OCI-LY3 (cell line): ENCODE results near the gene SAMD11.

Source experiments
- H2AFZ ChIP-seq: fragments of 200-600, 300-600 bp; shearing (Covaris generic); 2 replicates; pipeline ENCODE4 v1.6.0; 2014; ENCODE audit warnings: antibody characterized with exemption, low read depth, low read length
- H3K27ac ChIP-seq: fragments of 200-600, 300-600 bp; sonication (generic); 2 replicates; pipeline ENCODE4 v1.5.1; 2014; ENCODE audit warnings: mild to moderate bottlenecking, low read length, moderate library complexity, mixed read lengths
- H3K27me3 ChIP-seq: fragments of 200-600, 300-600 bp; sonication (generic); 2 replicates; pipeline ENCODE4 v1.6.1; 2014; ENCODE audit warnings: low read depth, low read length, mixed read lengths
- H3K36me3 ChIP-seq: fragments of 200-600, 300-600 bp; sonication (generic); replicated peaks from 2 replicates; pipeline ENCODE3; 2014; ENCODE audit warnings: low read depth, low read length, mixed read lengths
- H3K4me1 ChIP-seq: fragments of 300-600, 200-600 bp; sonication (generic); 2 replicates; pipeline ENCODE4 v1.6.1; 2014; ENCODE audit warnings: low read length, mixed read lengths
- H3K4me2 ChIP-seq: fragments of 200-600, 300-600 bp; sonication (generic); 2 replicates; pipeline ENCODE4 v1.6.1; 2014; ENCODE audit warnings: low read length, mixed read lengths
- H3K4me3 ChIP-seq: fragments of 300-600, 200-600 bp; sonication (generic); 2 replicates; pipeline ENCODE4 v1.5.1; 2014; ENCODE audit warnings: antibody characterized with exemption, mild to moderate bottlenecking, low read length, moderate library complexity
- H3K79me2 ChIP-seq: fragments of 300-600, 200-600 bp; shearing (Covaris generic); 2 replicates; pipeline ENCODE4 v1.6.1; 2014; ENCODE audit warnings: mild to moderate bottlenecking, low read length, mixed read lengths
- H3K9ac ChIP-seq: fragments of 300-600, 200-600 bp; shearing (Covaris generic); 2 replicates; pipeline ENCODE4 v1.6.0; 2014; ENCODE audit warnings: mild to moderate bottlenecking, low read length, moderate library complexity
- H3K9me3 ChIP-seq: fragments of 200-600, 300-600 bp; shearing (Covaris generic); 2 replicates; pipeline ENCODE4 v1.6.1; 2014; ENCODE audit warnings: low read length, mixed read lengths; ENCODE audit not compliant: insufficient read depth
- H4K20me1 ChIP-seq: fragments of 200-600, 300-600 bp; sonication (generic); 2 replicates; pipeline ENCODE4 v1.6.1; 2016; ENCODE audit warnings: low read length, mixed read lengths; ENCODE audit not compliant: insufficient read depth
- EZH2phosphoT487 ChIP-seq: fragments of 200-600 bp; shearing (Covaris generic); IDR thresholded peaks from 2 replicates; pipeline ENCODE4 v1.6.1; 2018; ENCODE audit warnings: antibody characterized with exemption, mixed run types, low read depth
- TF ChIP-seq, protein P1 (sequence below): fragments of 200-600, 300-600 bp; sonication (generic); IDR thresholded peaks from 2 replicates; pipeline ENCODE4 v1.5.1; 2014; ENCODE audit warnings: antibody characterized with exemption, low read length, low read depth

Gene SAMD11

DNA sequence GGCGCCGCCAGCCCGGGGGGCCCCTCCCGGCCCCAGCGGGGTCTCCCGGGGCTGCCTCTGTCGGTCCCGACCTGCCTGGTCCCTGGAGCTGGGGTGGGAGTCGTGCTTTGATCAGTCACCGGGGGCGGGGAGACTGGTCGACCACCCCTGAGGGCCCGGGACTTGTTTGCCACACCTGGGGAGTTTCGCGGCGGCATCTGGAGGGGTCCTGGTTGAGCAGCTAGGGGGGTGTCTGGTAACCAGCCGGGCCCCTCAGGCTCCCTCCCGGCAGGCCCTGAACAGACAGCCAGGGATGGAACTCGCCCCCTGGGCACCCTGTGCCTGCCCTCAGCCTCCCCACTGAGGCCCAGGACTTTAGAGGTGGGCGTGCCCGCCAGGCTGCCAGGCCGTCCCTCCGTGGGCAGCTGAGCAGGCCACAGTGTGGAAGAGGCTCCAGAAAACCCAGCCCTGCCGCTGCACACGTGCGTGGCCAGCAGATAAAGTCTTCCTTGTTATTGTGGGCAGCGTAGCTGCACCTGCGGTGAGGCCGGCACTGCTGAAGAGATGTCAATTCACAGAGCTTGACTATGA is 13.3 kb upstream of the SAMD11 start:
- no peak overlapping the region for H3K27ac ChIP-seq
- no peaks in the 10 kb centered on the region for H3K4me1 ChIP-seq
- no peak overlapping the region for H3K4me3 ChIP-seq
- H3K9me3 ChIP-seq: no peaks in the 10 kb centered on the region
- no peak overlapping the region for H2AFZ ChIP-seq
- H3K79me2 ChIP-seq: no peaks in the 10 kb centered on the region
- TF ChIP-seq EZH2phosphoT487: no peak
- TF ChIP-seq, protein P1, sequence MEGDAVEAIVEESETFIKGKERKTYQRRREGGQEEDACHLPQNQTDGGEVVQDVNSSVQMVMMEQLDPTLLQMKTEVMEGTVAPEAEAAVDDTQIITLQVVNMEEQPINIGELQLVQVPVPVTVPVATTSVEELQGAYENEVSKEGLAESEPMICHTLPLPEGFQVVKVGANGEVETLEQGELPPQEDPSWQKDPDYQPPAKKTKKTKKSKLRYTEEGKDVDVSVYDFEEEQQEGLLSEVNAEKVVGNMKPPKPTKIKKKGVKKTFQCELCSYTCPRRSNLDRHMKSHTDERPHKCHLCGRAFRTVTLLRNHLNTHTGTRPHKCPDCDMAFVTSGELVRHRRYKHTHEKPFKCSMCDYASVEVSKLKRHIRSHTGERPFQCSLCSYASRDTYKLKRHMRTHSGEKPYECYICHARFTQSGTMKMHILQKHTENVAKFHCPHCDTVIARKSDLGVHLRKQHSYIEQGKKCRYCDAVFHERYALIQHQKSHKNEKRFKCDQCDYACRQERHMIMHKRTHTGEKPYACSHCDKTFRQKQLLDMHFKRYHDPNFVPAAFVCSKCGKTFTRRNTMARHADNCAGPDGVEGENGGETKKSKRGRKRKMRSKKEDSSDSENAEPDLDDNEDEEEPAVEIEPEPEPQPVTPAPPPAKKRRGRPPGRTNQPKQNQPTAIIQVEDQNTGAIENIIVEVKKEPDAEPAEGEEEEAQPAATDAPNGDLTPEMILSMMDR: no peak
- H3K9ac ChIP-seq: no peak overlapping the region
- no peaks in the 10 kb centered on the region for H4K20me1 ChIP-seq
- no peaks in the 10 kb centered on the region for H3K36me3 ChIP-seq
- peaks cover 15% of the 10 kb centered on the region for H3K27me3 ChIP-seq
- H3K4me2 ChIP-seq: no peak overlapping the region

DNA sequence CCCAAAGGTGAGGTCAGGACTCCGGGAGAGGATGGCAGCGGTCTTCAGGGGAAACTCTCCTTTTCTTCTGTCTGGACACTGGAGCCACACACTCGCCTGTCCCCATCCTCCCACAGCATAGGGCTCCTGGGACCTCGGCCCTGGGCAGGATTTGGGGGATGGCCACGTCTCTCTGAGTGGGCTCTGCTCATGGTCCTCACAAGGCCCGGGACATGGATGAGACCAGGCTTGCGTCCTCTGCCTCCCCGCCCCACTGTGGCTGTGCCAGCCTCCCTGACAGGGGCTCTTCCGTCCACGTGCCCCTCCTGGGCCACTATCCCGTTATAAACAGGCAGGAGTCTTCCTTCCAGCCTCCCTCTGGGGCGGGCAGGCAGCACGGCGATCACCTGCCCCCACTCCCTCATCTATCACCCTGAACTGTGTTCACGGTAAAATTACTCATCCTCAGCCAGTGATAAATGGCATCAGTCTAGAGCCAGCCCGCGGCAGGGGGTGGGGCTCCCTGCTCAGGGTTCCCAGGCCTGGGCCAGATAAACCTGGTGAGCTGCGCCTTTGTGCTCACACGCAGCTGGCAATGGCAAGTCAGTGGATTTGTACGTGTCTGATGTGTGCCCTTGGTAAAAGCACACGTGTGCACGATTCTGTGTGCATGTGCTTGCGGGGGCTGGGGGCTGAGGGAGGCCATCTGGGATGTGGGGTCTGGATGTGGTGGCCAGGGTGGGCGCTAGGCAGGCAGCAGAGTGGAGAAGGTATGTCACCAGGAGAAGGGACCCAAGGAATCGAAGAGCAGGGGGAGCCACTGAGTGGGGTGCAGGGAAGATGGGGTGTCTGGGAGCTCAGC is 12.6 kb upstream of the SAMD11 start:
- peaks cover 16% of the 10 kb centered on the region for H3K27me3 ChIP-seq

DNA sequence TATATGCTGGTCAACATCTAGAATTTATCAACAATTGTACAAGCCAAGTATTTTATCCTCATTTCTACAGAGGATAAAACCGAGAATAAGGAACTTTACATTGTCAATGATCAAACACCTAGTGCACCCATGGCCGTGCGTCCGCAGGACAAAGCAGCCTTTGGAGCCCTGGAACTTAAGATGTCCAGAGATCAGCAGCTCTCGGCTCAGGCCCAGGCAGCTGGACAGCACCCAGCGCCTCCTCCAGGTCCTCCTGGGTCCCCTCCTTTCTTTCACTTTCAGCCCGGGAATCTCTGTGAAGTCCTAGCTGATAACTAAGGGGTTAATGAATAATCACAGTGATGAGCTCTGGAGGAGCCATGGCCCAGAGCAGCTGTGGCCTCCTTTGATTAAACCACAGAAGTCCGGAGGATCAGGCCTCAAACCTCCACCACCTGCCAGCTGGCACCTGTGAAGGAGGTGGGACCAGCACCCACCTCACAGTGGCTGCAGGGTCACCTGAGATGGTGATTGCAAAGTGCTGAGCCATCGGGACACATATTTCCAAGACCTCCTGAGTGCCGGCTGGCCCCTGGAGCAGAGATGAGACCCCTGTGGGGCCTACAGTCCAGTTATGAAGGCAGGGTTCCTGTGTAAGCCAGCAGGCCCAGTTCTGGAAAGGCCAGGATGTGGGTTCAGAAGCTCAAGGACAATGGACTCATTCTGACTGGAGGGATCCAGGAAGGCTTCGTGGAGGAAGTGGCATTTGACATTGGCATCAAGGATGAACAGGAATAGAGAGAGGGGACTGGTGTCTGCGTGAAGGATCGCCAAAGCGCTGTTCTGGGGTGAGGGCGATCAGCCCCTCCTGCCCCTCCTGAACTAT is 11.6 kb upstream of the SAMD11 start:
- no peaks in the 10 kb centered on the region for H3K9me3 ChIP-seq
- no peak overlapping the region for H3K27ac ChIP-seq
- H2AFZ ChIP-seq: no peak overlapping the region
- no peaks in the 10 kb centered on the region for H4K20me1 ChIP-seq
- peaks cover 22% of the 10 kb centered on the region for H3K27me3 ChIP-seq
- no peak overlapping the region for H3K4me2 ChIP-seq
- H3K9ac ChIP-seq: no peak overlapping the region
- no peaks in the 10 kb centered on the region for H3K36me3 ChIP-seq
- H3K79me2 ChIP-seq: no peaks in the 10 kb centered on the region
- no peak overlapping the region for H3K4me3 ChIP-seq
- no peaks in the 10 kb centered on the region for H3K4me1 ChIP-seq
- TF ChIP-seq, protein P1: no peak
- TF ChIP-seq EZH2phosphoT487: no peak

More for the DNA sequence above, 12.6 kb upstream of the SAMD11 start:
- no peak overlapping the region for H3K9ac ChIP-seq
- H3K79me2 ChIP-seq: no peaks in the 10 kb centered on the region
- H3K4me1 ChIP-seq: no peaks in the 10 kb centered on the region
- no peaks in the 10 kb centered on the region for H3K36me3 ChIP-seq
- H4K20me1 ChIP-seq: no peaks in the 10 kb centered on the region
- no peak overlapping the region for H3K27ac ChIP-seq
- H3K4me3 ChIP-seq: no peak overlapping the region
- H3K4me2 ChIP-seq: no peak overlapping the region
- H2AFZ ChIP-seq: no peak overlapping the region
- TF ChIP-seq EZH2phosphoT487: no peak
- TF ChIP-seq, protein P1: no peak
- no peaks in the 10 kb centered on the region for H3K9me3 ChIP-seq
